ENCODE results near the gene C3orf22. TPM values are rescaled to one million over a fixed set of nuclear protein-coding genes. Genes with fewer than 3 reads are reported as not detected.
"Not testable (repeated sequence)": the region's sequence is repeated elsewhere in the genome, so short reads cannot be mapped to it uniquely, and the experiment has no call there.

The C3orf22 gene
- total RNA-seq, 1 experiment from 2014 or later = not detected

DNA sequence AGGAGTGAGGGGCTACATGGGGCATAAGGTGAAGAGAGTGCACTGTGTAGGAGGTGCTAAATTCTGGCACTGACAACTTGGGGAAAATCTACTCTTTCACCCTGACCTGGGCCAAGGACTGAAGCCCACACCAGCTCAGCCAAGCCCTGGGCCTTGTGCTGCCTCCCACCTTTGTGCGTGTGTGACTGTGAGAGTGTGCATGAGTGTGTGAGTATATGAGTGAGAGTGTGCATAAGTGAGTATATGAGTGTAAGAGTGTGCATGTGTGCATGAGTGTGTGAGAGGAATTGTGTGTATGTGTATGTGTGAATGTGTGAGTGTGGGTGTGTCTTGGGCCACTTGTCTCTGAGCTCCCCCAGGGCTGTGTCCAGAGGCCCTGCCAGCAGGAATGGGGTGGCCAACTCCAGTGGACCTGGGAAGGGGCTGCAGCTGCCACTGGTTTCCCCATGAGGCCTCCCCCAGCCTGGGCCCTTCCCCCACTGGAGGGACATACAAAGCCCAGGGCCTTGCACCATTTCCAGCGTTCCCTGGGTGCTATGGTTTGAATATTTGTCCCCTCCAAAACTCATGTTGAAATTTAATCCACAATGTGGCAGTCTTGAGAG, 15.2 kb downstream of the C3orf22 start:
- no peak for DNase-seq (ENCODE audit: low read depth)

DNA sequence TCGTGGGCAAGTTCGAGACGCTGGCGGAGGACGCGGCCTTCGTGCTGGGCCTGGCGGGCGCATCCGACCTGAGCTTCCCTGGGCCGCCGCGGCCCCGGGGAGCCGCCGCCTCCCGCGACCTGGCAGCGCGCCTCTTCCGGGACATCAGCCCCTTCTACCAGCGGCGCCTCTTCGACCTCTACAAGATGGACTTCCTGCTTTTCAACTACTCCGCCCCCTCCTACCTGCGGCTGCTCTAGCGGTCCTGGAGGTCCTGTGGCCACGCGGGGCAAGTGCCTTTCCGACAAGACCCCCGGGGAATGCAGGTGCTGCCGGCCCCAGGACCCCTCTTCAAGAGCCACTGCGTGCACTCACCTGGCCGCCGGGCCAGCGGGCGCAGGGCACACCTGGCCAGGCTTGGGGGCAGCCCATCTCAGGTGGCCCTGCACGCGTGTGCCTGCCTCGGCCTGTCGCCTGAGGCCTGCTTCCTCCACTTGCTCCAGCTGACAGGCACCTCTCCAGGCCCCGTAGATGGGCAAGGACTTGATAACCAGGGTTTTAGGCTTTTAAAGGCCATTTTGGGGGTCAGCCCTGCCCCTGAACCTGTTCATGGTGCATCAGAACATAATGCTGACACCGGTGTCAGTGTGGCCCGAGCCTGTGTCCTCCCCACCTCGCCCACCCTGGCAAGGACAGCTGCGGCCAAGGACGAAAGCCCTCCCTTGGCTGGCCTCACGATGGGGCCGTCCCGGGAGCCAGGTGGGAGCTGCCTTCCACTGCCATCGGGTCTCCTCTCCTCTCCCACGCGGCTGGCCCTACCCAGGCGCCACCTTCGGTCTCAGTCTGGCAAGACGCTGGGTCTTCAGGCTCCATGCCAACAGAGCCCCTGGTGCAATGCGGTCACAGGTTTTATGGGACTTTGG, 16.1 kb downstream of the C3orf22 start:
- no peak for DNase-seq (ENCODE audit: low read depth)

DNA sequence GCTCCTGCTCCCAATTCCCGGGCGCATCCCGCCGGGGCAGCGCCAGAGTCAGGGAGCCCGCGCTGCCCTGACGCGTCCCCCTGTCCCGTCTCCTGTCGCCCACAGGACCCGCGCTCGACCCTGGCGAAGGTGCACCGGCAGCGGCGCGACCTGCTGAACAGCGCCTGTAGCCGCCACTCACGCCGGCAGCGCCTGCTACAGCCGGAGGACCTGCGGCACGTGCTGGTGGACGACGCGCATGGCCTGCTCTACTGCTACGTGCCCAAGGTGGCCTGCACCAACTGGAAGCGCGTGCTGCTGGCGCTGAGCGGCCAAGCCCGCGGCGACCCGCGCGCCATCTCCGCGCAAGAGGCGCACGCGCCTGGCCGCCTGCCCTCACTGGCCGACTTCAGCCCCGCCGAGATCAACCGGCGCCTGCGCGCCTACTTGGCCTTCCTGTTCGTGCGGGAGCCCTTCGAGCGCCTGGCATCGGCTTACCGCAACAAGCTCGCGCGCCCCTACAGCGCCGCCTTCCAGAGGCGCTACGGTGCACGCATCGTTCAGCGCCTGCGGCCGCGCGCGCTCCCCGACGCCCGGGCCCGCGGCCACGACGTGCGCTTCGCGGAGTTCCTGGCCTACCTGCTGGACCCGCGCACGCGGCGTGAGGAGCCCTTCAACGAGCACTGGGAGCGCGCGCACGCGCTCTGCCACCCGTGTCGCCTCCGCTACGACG, 16.9 kb downstream of the C3orf22 start:
- DNase-seq (ENCODE audit: low read depth) = no peak

DNA sequence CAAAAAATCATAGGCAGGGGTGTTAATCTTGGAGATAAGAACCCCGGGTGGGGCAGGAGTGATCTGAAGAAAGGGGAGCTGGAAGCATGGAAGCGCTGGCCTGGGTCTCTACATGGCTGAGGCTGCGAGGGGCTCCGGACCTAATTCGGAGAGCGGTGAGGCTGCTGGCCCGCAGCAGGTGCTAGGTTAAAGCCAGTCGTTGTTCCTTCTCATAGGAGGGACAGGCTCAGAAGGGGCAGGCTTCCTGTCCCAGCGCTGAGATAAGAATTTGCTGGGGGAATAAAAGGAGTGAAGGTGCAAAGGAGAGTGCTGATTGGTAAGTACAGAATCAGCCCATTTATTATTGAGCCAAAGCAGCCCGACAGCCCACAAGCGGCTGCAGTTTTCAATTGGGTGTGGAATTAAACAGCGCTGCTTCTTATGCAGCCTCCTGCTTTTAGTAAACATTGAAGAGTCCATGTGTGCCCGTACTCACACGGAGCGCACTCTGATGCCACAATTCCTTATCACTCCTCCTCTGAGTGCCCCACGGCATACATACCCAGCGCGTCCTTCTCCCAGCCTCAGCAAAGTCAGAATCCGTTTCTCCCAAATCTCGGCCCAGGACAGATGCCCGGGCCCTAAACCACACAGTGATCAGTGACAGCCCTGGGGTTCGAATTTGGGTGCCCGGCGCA, 17.6 kb downstream of the C3orf22 start:
- no peak for DNase-seq (ENCODE audit: low read depth)

DNA sequence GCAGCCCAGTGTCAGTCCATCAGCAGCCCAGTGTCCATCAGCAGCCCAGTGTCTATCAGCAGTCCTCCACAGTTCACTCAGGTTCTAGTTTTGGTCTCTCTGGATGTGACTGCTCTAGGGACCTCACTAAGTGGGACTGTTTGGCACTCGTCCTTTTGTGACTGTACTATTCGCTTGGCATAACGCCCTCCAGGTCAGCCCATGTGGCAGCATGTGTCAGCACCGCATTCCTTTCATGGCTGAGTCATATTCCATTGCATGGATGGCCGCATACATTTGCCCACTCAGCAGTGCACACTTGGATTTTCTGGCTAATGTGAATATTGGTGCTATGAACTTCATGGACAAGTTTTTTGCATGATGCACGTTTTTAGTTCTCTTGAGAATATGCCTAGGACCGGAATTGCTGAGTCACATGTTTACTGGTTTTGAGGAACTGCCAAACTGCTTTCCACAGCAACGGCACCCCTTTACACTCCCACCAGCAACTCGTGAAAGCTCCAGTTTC, 18.3 kb downstream of the C3orf22 start:
- DNase-seq (ENCODE audit: low read depth) = peak; percentile 92

DNA sequence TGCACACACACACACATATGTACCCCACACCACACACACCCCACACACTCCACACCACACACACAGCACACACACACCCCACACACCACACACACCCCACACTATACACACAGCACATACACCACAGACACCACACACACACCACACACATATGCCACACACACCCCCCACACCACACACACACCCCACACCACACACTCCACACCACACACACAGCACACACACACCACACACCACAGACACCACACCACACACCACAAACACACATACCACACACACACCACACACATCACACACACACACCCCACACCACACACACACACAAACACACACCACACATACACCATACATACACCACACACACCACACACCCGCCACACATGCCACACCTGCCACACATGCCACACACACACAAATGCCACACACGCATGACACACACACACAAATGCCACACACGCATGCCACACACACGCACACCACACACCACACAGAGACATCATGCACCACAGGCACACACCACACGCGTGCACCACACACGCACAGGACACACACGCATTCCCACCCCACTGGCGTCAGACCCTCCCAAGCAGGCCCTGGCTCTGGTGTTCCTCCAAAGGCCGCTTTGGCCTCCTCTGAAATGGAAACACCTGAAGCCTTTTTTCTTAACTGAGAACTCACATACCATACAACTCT, 19.0 kb downstream of the C3orf22 start:
- DNase-seq (ENCODE audit: low read depth) = no peak

DNA sequence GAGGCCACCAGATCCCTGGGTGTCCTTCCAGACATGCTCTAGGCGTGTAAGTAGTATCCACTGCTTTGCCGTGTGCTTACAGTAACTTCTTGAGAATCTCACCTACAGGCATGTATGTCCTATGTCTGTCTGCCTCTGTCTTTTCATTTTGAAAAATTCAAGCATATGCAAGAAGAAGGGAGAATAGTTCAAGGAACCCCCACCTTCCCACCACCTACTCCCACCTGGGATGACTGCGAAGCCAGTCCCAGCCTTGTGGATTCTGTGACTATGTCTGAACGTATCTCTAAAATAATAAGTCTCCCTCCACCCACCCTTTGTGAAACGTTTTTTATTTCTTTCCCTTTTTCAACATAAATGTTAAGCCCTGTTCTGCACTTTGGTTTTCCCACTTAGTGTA, 19.8 kb downstream of the C3orf22 start:
- DNase-seq (ENCODE audit: low read depth) = no peak

DNA sequence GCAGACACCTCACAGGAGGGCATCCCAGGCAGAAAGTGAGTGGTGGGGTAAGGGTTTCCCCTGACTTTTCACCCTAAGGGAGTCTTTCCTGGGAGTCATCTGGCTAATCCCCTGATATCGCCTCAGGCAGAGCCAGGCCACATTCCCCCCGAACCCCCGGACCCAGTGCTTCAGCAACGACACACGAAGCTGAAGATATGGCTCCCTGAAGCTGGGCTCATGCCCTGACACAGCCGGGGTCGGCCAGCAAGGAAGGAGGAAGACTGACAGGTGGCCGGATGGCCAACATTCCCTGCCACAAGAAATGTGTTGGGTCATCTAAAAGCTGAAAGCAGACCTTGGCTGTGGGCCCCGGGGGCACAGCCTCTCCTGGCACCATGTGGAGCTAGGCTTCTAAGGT, 20.4 kb downstream of the C3orf22 start:
- DNase-seq (ENCODE audit: low read depth) = no peak

DNA sequence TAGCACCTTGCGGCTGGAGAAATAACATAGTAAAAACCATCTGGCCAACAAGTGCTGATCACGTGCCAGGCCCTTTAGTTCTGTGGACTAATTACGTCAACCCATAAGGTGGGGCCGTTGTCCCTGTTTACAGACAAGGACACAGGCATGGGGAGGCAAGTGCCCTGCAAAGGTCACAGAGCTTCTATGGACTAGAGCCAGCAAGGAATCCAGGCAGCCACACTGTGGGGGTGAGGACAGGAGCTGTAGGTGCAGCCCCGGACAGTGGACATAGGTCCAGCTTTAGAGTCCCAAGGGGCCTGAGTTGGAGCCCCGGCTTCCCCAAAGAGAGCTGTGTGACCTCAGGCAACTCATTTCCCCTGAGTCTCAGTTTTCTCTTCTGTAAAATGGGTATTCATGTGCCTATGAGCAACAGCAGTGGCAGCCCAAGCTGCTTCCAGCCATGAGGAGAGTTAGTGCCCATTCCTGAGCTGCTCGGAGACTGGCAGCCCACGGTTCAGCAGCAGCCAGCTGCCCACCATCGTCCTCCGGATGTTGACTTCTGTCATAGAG, 20.9 kb downstream of the C3orf22 start:
- DNase-seq (ENCODE audit: low read depth) = no peak

DNA sequence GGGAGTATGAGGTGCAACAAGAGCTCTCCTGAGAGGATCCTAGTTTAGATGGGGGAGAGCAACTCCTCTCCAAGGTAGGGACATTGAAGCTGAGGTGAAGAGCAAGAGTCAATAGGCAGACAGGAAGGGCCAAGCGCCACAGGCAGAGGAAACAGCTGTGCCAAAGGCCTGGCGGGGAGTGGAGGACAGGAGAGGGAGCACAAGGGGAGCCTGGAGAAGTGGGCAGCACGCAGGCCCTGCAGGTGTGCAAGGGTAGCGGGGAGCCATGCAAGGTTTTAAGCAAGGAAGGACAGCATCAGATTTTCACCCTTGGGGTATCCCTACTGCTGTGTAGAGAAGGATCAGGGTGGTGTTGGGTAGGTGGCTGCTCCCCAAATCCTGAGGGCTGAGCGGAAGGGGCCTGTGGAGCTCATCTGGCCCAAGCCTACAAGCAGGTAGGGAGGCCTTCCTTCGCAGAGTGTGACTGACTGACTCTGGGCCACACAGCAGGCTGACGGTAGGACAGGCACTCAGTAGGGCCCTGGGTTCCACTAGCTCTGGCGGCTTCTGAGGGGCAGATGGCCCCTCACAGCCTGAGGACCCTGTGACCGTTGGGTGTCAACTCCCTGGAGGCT, 21.5 kb downstream of the C3orf22 start:
- no peak for DNase-seq (ENCODE audit: low read depth)

DNA sequence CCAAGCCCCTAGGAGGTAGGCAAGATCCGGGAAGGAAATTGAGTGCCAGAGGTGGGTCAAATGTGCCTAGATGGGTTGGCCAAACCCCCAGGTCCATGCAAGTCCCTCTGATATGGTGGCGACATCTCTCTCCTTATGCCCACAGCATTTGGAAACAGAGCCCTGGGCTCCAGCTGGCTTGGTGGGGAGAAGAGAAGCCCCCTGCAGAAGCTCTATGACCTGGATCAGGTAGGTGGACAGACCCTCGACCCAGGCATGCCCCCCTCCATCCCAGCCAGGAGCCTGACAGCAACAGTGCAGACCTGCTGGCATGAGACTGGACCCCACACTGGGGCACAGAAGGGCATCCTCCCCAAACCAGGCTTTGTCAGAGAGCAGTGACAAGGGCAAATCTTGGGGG, 22.6 kb downstream of the C3orf22 start:
- DNase-seq (ENCODE audit: low read depth) = no peak

DNA sequence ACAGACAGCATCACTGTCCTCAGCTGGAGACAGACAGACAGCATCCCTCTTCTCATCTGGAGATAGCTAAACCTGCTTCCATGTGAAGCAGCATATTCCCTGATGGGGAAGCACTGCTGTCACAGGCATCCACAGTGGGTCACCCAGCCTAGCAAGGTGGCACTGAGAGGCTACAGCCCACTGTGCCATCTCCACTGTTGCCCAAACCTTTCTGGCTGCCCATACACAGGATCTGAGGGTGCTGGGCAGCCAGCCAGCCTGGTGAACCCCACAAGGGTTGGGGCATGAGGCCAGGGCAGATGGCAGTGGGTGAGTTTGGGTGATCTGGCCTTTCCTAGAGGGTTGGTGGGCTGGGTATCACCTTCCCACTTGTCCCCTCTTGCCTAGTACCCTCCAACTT, 23.1 kb downstream of the C3orf22 start:
- no peak for DNase-seq (ENCODE audit: low read depth)

DNA sequence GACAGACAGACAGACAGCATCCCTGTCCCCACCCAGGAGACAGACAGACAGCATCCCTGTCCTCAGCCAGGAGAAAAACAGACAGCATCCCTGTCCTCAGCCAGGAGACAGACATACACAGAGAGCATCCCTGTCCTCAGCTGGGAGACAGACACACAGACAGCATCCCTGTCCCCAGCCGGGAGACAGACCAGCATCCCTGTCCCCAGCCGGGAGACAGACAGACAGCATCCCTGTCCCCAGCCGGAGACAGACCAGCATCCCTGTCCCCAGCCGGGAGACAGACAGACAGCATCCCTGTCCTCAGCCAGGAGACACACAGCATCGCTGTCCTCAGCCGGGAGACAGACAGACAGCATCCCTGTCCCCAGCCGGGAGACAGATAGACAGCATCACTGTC, 24.0 kb downstream of the C3orf22 start:
- DNase-seq (ENCODE audit: low read depth) = not testable (repeated sequence)

DNA sequence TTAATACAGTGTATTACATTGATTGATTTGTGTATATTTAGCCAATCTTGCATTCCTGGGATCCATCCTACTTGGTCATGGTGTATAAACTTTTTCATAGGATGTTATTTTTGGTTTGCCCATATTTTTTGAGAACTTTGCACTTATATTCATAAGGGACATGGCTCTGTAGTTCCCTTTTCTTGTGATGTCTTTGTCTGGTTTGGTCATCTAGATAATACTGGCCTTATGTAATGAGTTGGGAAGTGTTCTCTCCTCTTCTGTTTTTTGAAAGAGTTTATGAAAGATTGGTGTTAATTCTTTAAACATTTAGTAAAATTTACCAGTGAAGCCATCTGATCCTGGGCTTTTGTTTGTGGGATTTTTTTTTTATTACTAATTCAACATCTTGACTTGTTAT, 25.2 kb downstream of the C3orf22 start:
- no peak for DNase-seq (ENCODE audit: low read depth)

DNA sequence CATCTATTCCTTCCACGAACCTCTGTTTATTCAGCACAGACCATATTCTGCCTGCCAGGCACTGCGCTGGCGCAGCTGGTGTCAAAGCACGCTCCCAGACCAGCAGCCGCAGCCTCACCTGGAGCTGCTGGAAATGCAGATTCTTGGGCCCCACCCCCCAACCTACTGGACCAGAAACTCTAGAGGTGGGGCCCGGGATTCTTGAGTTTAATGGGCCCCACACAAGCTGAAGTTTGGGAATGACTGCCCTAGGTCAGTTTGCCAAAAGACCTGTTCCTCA, 27.7 kb downstream of the C3orf22 start:
- DNase-seq (ENCODE audit: low read depth) = no peak

DNA sequence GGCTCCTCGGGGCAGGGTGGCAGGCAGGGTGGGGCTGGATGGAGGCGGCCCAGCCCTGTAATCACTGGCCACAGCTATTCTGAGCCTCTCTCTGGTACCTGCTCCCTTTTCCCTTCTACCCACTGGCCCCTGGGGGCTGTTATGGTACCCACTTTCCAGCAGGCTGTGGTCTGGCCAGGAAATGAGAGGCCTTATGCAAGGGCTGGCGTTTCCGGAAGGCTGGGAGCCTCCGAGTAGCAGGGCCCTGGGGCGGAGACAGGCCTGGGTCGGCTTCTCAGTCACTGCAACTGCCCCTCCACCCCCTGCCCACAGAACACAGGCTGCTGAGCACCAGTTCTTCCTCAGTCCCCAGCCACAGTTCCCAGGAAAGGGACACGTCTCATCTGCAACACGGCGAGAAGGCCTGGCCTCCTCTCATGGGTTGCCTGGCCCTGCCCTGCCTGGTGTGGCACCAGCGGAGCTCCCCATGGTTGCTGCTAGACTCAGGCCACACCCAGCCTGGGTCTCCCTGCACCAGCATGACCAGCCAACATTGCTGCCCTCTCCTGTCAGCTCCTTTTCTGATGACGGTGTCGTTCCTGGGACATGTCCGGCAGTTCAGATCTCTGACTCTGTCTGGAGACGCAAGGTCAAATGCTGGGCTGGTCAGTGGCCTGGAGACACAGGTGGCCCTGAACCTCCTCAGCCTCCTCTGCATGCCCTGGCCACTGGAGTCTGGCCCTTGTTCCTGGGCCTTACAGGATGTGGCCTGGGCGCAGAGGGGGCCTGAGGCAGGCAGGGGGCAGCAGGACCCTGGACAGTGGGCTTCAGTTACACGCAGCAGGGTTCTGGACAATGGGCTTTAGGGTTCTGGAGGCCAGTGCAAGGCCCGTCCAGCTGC, 28.3 kb downstream of the C3orf22 start:
- no peak for DNase-seq (ENCODE audit: low read depth)

DNA sequence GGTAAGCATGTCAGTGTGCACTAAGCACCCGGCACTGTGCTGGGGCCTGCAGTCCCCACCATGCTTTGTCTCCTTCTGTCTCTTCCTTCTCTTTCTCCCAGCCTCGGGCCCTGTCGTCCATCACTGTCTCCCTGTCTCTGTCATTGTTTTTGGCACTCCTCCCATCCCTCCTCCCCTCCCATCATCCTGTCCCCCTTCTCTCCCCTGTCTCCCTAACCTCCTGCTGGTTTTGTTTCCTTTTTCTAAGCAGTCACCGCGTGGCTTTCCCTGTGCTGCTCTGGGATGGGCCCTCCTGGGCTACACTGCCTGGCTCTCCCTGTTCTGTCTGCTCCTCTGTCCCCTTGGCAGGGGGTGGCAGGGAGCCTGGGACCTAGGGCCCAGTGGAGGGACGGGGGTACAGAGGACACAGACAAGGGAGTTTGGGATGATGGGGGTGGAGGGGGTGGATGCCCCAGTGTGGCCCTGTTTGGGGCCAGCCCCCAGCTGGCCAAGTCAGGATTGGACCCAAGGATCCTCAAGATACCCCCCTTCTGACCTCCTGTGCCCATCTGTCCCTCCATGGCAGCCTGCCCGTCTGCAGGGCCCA, 29.1 kb downstream of the C3orf22 start:
- no peak for DNase-seq (ENCODE audit: low read depth)

DNA sequence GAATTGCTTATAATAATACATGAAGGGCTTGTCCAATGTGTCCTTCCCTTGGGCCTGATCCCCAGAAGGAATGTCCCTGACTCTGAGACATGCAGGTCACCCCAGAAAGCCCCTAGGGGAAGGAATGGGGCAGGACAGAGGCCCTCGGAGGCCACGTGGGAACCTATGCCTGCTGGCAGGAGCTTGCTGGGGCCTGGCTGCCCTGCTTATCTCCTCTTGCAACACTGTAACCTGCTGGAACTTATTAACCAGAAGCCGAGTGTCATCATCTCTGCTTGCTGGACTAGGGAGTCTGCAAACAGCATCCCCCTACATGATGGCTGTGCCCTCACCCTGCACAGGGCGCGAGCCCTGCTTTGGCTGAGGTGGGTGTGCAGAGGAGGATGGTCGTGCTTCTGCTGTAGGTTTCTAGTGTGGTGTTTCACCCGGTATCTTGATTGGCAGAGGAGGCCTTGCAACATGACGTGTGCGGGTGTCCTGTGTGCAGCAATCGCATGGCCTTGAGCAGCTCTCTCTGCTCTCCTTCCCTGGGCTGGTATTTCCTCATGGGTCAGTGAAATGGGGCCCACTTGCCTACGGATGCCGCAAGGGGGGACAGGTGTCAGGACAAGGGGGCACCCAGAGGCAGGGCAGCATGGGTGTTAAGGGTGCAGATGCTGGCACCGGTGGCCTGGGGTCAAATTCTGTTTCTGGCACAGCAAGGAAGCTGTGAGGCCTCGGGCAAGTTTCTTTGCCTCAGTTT, 29.8 kb downstream of the C3orf22 start:
- no peak for DNase-seq (ENCODE audit: low read depth)

DNA sequence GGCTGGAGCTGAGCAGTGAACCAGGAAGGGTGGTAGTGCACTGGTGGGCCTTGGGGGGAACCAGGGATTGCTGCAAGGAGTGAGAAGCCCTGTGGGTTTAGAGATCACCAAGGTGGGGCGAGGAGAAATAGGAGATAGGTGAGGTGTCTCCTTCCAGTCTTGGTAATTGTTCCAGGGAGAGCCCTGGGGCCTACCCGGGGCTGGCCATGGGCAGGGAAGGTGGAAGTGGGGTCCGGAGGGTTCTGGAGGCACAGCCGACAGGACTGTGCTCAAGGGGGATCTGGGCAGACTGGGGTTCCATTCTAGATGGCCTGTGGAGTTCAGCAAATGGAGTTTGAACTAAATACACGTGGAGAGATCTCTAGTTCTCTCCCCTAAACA, 30.3 kb downstream of the C3orf22 start:
- no peak for DNase-seq (ENCODE audit: low read depth)
